ENCODE measurements around the gene LRRC47.

GRCh38 chr1:3778590-3779264, 17.6 kb downstream of the LRRC47 start:
- no peak for TF ChIP-seq CTCF (IDR thresholded peaks at IDR 0.05; ENCODE audit: low read length)
- no peak for TF ChIP-seq EZH2 (IDR thresholded peaks at IDR 0.05; ENCODE audit: borderline replicate concordance, low read length)

Measured in OCI-LY1 (cell line).